CD4-positive, alpha-beta T cell (primary cell): ENCODE measurements around the gene INMT. TPM values are rescaled to one million over a fixed set of nuclear protein-coding genes. Genes with fewer than 3 reads are reported as not detected.
A peak's percentile ranks its signal among the peaks of the same experiment; 100 is the strongest.

Experiments
- ATAC-seq: fragments of 200-7000 bp; cut with Tn5 transposase; one replicate; pipeline ENCODE4 v1.10.0; 2022; ENCODE audit warnings: mild to moderate bottlenecking; ENCODE audit not compliant: poor library complexity
- CTCF ChIA-PET: fragments of 350-600 bp; sonication (Branson Sonifier 250); formaldehyde crosslinking; loops from one replicate; lab custom pipeline; 2021; ENCODE audit warnings: antibody characterized with exemption, inconsistent platforms; lab: Charles Lee
- POLR2A ChIA-PET: fragments of 350-600 bp; sonication (Branson Sonifier 250); formaldehyde crosslinking; loops from one replicate; lab custom pipeline; 2021; ENCODE audit warnings: antibody characterized with exemption, inconsistent platforms; lab: Charles Lee
- DNase-seq, 14 experiments: peaks; one replicate each; pipeline ENCODE4 v3.0.0-alpha.2; 2013 to 2020; ENCODE audit warnings: mixed read lengths in 2 of 14
- H3K27ac ChIP-seq, 2 donors: one replicate each; pipeline versions ENCODE4 v1.5.1 to v1.7.0; 2013; ENCODE audit warnings: low read length in 2 of 2, low read depth in 1 of 2, mild to moderate bottlenecking in 1 of 2
- H3K27me3 ChIP-seq, 2 experiments: 1 replicate in 1 of 2; 2 replicates in 1 of 2; pipeline versions ENCODE4 v1.6.1 to v1.7.0; 2013; ENCODE audit warnings: low read length in 2 of 2, control low read depth in 1 of 2, mild to moderate bottlenecking in 1 of 2, moderate library complexity in 1 of 2; ENCODE audit not compliant: insufficient read depth in 2 of 2, control insufficient read depth in 1 of 2
- H3K36me3 ChIP-seq: one replicate; pipeline ENCODE4 v1.6.1; 2013; ENCODE audit warnings: low read length, control low read depth; ENCODE audit not compliant: insufficient read depth
- H3K4me1 ChIP-seq: one replicate; pipeline ENCODE4 v1.6.1; 2013; ENCODE audit warnings: low read length, control low read depth; ENCODE audit not compliant: insufficient read depth
- H3K4me3 ChIP-seq: one replicate; pipeline ENCODE4 v1.5.1; 2013; ENCODE audit warnings: mild to moderate bottlenecking, low read length, moderate library complexity
- H3K9me3 ChIP-seq, 2 experiments: 1 replicate in 1 of 2; 2 replicates in 1 of 2; pipeline versions ENCODE4 v1.6.1 to v1.7.0; 2013; ENCODE audit warnings: low read length in 2 of 2, mild to moderate bottlenecking in 2 of 2, control low read depth in 1 of 2, moderate library complexity in 1 of 2; ENCODE audit not compliant: control insufficient read depth in 1 of 2, insufficient read depth in 1 of 2
- H3K27ac Mint-ChIP-seq: one replicate; pipeline ENCODE4 v1.8.0; 2020; ENCODE audit warnings: mixed read lengths
- H3K27me3 Mint-ChIP-seq: one replicate; pipeline ENCODE4 v1.8.0; 2021; ENCODE audit warnings: mixed read lengths
- H3K36me3 Mint-ChIP-seq: one replicate; pipeline ENCODE4 v1.8.0; 2021; ENCODE audit warnings: low read depth, mixed read lengths
- H3K4me1 Mint-ChIP-seq: one replicate; pipeline ENCODE4 v1.8.0; 2021; ENCODE audit warnings: low read depth, mixed read lengths
- H3K4me3 Mint-ChIP-seq: one replicate; pipeline ENCODE4 v1.8.0; 2020; ENCODE audit warnings: mild to moderate bottlenecking, mixed read lengths
- H3K9me3 Mint-ChIP-seq: one replicate; pipeline ENCODE4 v1.8.0; 2020; ENCODE audit warnings: mixed read lengths
- intact Hi-C, 2 experiments: fragments of 100-400 bp; cut with DNase I in 1 of 2; cut with micrococcal nuclease in 1 of 2; formaldehyde crosslinking; loops; one replicate each; pipeline versions ENCODE4 v1.15.1 to v1.9.0; 2023 to 2025; cut with DNase I, micrococcal nuclease
- total RNA-seq, 174 experiments: library from RNA in 2 of 174; stranded (reverse) in 2 of 174; gene quantifications; one replicate each; pipeline ENCODE4 v1.2.3 and lab custom pipeline; 2021 to 2026
- TF ChIP-seq, protein P1 (sequence below): fragments of 200-600 bp; IDR thresholded peaks from one replicate; pipeline ENCODE4 v1.8.0; 2022; ENCODE audit warnings: antibody characterized with exemption, mild to moderate bottlenecking

INMT gene
- total RNA-seq, 2 experiments from 2014 or later: 0.36 to 0.69 TPM

DNA sequence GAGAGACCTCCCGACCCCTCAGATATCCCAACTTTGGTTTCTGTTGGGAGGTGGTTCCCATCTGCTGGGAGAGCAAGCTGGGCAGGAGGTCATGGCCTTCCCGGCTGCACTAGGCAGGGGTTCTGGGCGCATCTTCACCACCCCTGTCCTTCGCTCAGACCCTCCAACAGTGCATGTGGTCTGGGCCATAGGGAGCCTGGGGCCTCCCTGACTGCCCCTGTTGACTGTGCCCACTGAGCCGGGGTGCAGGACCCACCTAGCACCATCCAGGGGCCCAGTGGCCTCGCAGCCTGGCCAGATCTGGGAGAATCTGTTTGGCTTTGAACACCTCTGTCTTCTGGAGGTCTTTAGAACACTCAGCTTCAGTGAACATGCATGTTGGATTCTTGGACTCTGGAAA, 18.7 kb upstream of the INMT start:
- ATAC-seq (no peak), DNase-seq (no peak)
- H3K27ac ChIP-seq: no peak overlapping the region
- H3K36me3 ChIP-seq: no peaks in the 10 kb centered on the region
- intact Hi-C loops: no loop called here
- Mint-ChIP-seq H3K27me3 (no peaks in the 10 kb centered on the region), H3K4me1 (peaks cover 61% of the 10 kb centered on the region), H3K9me3 (no peaks in the 10 kb centered on the region), H3K27ac (no peak overlapping the region), H3K36me3 (no peaks in the 10 kb centered on the region), H3K4me3 (no peak overlapping the region)
- TF ChIP-seq, protein P1, sequence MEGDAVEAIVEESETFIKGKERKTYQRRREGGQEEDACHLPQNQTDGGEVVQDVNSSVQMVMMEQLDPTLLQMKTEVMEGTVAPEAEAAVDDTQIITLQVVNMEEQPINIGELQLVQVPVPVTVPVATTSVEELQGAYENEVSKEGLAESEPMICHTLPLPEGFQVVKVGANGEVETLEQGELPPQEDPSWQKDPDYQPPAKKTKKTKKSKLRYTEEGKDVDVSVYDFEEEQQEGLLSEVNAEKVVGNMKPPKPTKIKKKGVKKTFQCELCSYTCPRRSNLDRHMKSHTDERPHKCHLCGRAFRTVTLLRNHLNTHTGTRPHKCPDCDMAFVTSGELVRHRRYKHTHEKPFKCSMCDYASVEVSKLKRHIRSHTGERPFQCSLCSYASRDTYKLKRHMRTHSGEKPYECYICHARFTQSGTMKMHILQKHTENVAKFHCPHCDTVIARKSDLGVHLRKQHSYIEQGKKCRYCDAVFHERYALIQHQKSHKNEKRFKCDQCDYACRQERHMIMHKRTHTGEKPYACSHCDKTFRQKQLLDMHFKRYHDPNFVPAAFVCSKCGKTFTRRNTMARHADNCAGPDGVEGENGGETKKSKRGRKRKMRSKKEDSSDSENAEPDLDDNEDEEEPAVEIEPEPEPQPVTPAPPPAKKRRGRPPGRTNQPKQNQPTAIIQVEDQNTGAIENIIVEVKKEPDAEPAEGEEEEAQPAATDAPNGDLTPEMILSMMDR: no peak
- H3K27me3 ChIP-seq: no peaks in the 10 kb centered on the region
- H3K4me1 ChIP-seq: peaks cover 46% of the 10 kb centered on the region
- POLR2A ChIA-PET: no interaction called here
- peaks cover 0 to 3% of the 10 kb centered on the region in 2 experiments for H3K9me3 ChIP-seq
- CTCF ChIA-PET: no interaction called here
- no peak overlapping the region for H3K4me3 ChIP-seq

DNA sequence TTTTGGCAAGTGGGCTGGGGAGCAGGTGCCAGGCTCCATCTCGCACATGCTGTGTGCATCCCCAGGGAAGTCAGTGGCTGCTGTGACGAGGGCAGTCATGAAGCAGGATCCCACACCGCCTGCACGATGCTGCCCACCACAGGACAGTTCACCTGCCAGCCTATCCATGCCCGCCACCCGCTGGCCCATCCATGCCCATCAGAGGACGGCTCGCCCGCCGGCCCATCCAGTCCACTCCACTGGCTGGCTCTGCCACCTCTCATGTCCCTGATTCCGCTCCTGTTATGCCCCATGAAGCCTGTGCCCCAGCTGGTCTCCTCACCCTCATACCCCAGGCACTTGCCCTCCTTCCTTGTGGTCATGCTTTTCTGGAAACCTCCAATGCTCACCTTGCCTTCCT, 18.2 kb upstream of the INMT start:
- Mint-ChIP-seq H3K9me3 (no peaks in the 10 kb centered on the region), H3K4me3 (no peak overlapping the region), H3K4me1 (peaks cover 61% of the 10 kb centered on the region), H3K36me3 (no peaks in the 10 kb centered on the region), H3K27me3 (no peaks in the 10 kb centered on the region), H3K27ac (no peak overlapping the region)
- Histone ChIP-seq H3K27ac (no peak overlapping the region), H3K9me3 (peaks cover 0 to 3% of the 10 kb centered on the region in 2 experiments), H3K27me3 (no peaks in the 10 kb centered on the region), H3K36me3 (no peaks in the 10 kb centered on the region), H3K4me1 (peaks cover 46% of the 10 kb centered on the region), H3K4me3 (no peak overlapping the region)
- intact Hi-C loops: no loop called here
- DNase-seq: no peak
- ATAC-seq: no peak
- TF ChIP-seq, protein P1: no peak
- ChIA-PET CTCF (no interaction called here), POLR2A (no interaction called here)

DNA sequence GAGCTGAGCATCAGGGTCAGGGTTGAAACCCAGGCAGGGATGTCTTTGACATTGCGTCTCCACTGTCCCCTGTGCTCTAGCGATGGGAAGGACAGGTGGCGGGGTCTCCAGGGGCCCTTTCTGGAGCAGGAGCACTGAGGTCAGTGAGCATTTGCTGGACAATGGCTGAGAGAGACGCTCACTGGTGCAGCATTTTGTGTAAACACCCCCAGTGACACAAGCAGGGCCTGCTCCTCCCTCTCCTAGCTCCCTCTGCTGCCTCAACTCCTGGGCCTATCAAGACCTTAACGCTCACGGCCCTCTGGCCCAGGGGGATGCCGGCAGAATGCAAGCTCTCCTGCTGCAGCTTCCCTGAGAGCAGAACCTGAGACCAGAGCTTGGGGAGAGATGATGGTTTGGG, 17.4 kb upstream of the INMT start:
- H3K27ac ChIP-seq: no peak overlapping the region
- Mint-ChIP-seq H3K27me3 (no peaks in the 10 kb centered on the region), H3K4me1 (peaks cover 62% of the 10 kb centered on the region), H3K27ac (peak overlapping the region; percentile 27), H3K9me3 (no peaks in the 10 kb centered on the region), H3K36me3 (no peaks in the 10 kb centered on the region), H3K4me3 (no peak overlapping the region)
- TF ChIP-seq, protein P1: no peak
- no peak overlapping the region for H3K4me3 ChIP-seq
- peaks cover 47% of the 10 kb centered on the region for H3K4me1 ChIP-seq
- H3K36me3 ChIP-seq: no peaks in the 10 kb centered on the region
- no peaks in the 10 kb centered on the region for H3K27me3 ChIP-seq
- intact Hi-C loops: no loop called here
- ChIA-PET CTCF (no interaction called here), POLR2A (no interaction called here)
- DNase-seq (no peak), ATAC-seq (no peak)
- H3K9me3 ChIP-seq: peaks cover 0 to 3% of the 10 kb centered on the region in 2 experiments
